ENCODE measurements around the gene LDHAL6A. TPM values are rescaled to one million over a fixed set of nuclear protein-coding genes. Genes with fewer than 3 reads are reported as not detected.
"Not testable (repeated sequence)": the region's sequence is repeated elsewhere in the genome, so short reads cannot be mapped to it uniquely, and the experiment has no call there.

The LDHAL6A gene
- not detected for total RNA-seq
- 0.47 TPM for polyA plus RNA-seq (ENCODE audit: insufficient read depth, low read depth, low replicate concordance)
- long read RNA-seq, donor 1, partial matches to known transcripts, result 141 of 141 reads
- long read RNA-seq, donor 1, other reads (novel, unspliced or antisense), result 0 of 141 reads
- long read RNA-seq, donor 2, partial matches to known transcripts, result 139 of 139 reads
- long read RNA-seq, donor 2, other reads (novel, unspliced or antisense), result 0 of 139 reads
- long read RNA-seq, donor 3, partial matches to known transcripts, result 194 of 199 reads
- long read RNA-seq, donor 3, other reads (novel, unspliced or antisense), result 5 of 199 reads
- long read RNA-seq, donor 4, result 0 reads
- long read RNA-seq, donor 5, result 0 reads
- long read RNA-seq, donor 6, result 0 reads
- long read RNA-seq, donor 7, result 0 reads
- long read RNA-seq, donor 8, result 0 reads
- long read RNA-seq, donor 9, partial matches to known transcripts, result 100 of 101 reads
- long read RNA-seq, donor 9, other reads (novel, unspliced or antisense), result 0 of 101 reads
- long read RNA-seq, donor 10, result 0 reads

DNA sequence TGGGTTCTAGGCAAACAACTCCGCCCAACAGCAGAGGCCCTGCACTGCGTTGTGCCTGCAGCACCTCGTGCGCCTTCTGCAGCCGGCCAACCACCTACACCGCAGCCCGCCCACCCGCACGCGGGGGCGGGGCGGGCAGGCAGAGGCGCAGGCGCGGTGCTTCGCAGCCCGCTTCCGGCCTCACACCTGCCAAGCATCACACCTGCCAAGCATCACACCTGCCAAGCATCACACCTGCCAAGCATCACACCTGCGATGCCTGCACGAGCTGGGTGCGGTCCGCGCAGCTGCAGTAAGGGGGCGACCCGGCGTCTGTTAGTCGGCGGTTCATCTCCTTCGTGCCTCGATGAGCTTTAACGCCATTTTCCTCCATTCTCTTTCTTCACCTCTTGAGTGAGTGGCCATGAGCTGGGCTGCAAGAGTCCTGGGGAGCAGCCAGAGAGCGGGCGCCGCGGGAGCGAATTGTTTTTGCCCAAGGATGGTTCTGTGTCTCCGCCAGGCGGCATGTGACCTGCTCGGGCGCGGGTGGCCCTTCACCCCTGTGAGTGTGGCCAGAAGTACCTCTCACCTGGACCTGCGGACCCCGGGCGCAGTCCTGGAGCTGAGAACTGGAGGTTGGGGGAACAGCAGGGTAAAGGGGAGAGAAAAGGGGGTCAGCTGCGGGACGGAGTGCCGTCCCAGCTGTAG lies at the start of gene LDHAL6A:
LDHAL6A (plus strand) TSS at position 171 of the 687 bp plus-strand sequence. CDS start 825 bp downstream, outside the sequence.
- FAIRE-seq (no peak), DNase-seq (peak in 1 of 5 donors; percentile 4)
- H3K9ac ChIP-seq (ENCODE audit: low read length in 3 of 3), result no peak within 1 kb of the TSS
- no peak within 1 kb of the TSS for H3K27ac ChIP-seq (ENCODE audit: low read depth in 2 of 2, low read length in 2 of 2)
- TF ChIP-seq, protein P1, sequence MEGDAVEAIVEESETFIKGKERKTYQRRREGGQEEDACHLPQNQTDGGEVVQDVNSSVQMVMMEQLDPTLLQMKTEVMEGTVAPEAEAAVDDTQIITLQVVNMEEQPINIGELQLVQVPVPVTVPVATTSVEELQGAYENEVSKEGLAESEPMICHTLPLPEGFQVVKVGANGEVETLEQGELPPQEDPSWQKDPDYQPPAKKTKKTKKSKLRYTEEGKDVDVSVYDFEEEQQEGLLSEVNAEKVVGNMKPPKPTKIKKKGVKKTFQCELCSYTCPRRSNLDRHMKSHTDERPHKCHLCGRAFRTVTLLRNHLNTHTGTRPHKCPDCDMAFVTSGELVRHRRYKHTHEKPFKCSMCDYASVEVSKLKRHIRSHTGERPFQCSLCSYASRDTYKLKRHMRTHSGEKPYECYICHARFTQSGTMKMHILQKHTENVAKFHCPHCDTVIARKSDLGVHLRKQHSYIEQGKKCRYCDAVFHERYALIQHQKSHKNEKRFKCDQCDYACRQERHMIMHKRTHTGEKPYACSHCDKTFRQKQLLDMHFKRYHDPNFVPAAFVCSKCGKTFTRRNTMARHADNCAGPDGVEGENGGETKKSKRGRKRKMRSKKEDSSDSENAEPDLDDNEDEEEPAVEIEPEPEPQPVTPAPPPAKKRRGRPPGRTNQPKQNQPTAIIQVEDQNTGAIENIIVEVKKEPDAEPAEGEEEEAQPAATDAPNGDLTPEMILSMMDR (IDR thresholded peaks at IDR 0.05; ENCODE audit: borderline replicate concordance, extremely low read depth, insufficient read depth), result no peak
- H3K36me3 ChIP-seq (ENCODE audit: control insufficient read depth in 2 of 3, insufficient read depth in 3 of 3, low read length in 3 of 3), result no peaks in the 10 kb centered on the region
- H3K4me1 ChIP-seq (ENCODE audit: control insufficient read depth in 2 of 3, insufficient read depth in 2 of 3, low read depth in 1 of 3, low read length in 3 of 3), result no peaks in the 10 kb centered on the region
- no peaks in the 10 kb centered on the region for H3K27me3 ChIP-seq (ENCODE audit: control insufficient read depth, insufficient read depth, low read length)
- H3K4me3 ChIP-seq (ENCODE audit: low read length in 3 of 3), result no peak within 1 kb of the TSS
- no peaks in the 10 kb centered on the region for H3K9me3 ChIP-seq (ENCODE audit: control insufficient read depth in 2 of 3, insufficient read depth in 1 of 3, low read length in 3 of 3)
- intact Hi-C loops (cut with DNase I), result no loop called here

DNA sequence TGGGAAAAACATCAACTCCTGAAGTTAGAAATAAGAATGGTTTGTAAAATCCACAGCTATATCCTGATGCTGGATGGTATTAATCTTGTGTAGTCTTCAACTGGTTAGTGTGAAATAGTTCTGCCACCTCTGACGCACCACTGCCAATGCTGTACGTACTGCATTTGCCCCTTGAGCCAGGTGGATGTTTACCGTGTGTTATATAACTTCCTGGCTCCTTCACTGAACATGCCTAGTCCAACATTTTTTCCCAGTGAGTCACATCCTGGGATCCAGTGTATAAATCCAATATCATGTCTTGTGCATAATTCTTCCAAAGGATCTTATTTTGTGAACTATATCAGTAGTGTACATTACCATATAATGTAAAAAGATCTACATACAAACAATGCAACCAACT lies 48.3 kb upstream of the LDHAL6A start:
- H3K27ac ChIP-seq (ENCODE audit: low read depth in 2 of 2, low read length in 2 of 2); intact Hi-C loops (cut with DNase I); H3K4me1 ChIP-seq (ENCODE audit: control insufficient read depth in 2 of 3, insufficient read depth in 2 of 3, low read depth in 1 of 3, low read length in 3 of 3); H3K4me3 ChIP-seq (ENCODE audit: low read length in 3 of 3); H3K9ac ChIP-seq (ENCODE audit: low read length in 3 of 3); FAIRE-seq; H3K27me3 ChIP-seq (ENCODE audit: control insufficient read depth, insufficient read depth, low read length); DNase-seq; H3K9me3 ChIP-seq (ENCODE audit: control insufficient read depth in 2 of 3, insufficient read depth in 1 of 3, low read length in 3 of 3): not testable (repeated sequence)
- H3K36me3 ChIP-seq (ENCODE audit: control insufficient read depth in 2 of 3, insufficient read depth in 3 of 3, low read length in 3 of 3), result peaks cover 6 to 43% (median 23%) of the 10 kb centered on the region in 3 donors

DNA sequence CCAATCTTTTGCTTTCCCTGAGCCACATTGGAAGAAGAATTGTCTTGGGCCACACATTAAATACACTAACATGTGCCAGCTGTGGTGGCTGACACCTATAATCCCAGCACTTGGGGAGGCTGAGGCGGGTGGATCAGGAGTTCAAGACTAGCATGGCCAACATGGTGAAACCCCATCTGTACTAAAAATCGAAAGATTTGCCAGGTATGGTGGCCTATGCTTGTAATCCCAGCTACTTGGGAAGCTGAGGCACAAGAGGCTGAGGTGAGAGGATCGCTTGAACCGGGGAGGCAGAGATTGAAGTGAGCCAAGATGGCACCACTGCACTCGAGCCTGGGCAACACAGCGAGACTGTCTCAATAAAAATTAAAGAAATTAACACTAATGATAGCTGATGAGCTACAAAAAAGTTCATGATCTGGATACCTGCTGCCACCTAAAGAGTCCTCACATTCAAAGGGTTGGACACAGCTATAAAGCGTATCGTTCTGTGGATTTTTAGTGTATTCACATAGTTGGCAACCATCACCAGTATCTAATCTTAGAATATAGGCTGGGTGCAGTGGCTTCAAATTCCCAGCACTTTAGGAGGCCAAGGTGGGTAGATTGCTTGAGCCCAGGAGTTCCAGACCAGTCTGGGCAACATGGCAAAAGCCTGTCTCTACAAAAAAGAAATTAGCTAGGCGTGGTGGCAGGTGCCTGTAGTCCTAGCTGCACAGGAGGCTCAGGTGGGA lies 46.9 kb upstream of the LDHAL6A start:
- H3K4me1 ChIP-seq (ENCODE audit: control insufficient read depth in 2 of 3, insufficient read depth in 2 of 3, low read depth in 1 of 3, low read length in 3 of 3), result no peaks in the 10 kb centered on the region
- no peak overlapping the region for H3K27ac ChIP-seq (ENCODE audit: low read depth in 2 of 2, low read length in 2 of 2)
- H3K4me3 ChIP-seq (ENCODE audit: low read length in 3 of 3), result no peak overlapping the region
- FAIRE-seq, result no peak
- no peak overlapping the region for H3K9ac ChIP-seq (ENCODE audit: low read length in 3 of 3)
- no peak for DNase-seq
- intact Hi-C loops (cut with DNase I), result no loop called here
- no peaks in the 10 kb centered on the region for H3K9me3 ChIP-seq (ENCODE audit: control insufficient read depth in 2 of 3, insufficient read depth in 1 of 3, low read length in 3 of 3)
- TF ChIP-seq, protein P1 (IDR thresholded peaks at IDR 0.05; ENCODE audit: borderline replicate concordance, extremely low read depth, insufficient read depth), result no peak
- no peaks in the 10 kb centered on the region for H3K27me3 ChIP-seq (ENCODE audit: control insufficient read depth, insufficient read depth, low read length)
- peaks cover 4 to 29% (median 13%) of the 10 kb centered on the region in 3 donors for H3K36me3 ChIP-seq (ENCODE audit: control insufficient read depth in 2 of 3, insufficient read depth in 3 of 3, low read length in 3 of 3)

Measured in kidney (tissue), 22 donors.